NCI-H1417 treated with DMSO at 0.1 percent for 48 hours (cell line): ENCODE data around the gene ARMH3.

Experiments used
- DNase-seq: peaks from one replicate; lab custom pipeline; 2025; lab: John Stamatoyannopoulos, UW

Gene ARMH3

DNA sequence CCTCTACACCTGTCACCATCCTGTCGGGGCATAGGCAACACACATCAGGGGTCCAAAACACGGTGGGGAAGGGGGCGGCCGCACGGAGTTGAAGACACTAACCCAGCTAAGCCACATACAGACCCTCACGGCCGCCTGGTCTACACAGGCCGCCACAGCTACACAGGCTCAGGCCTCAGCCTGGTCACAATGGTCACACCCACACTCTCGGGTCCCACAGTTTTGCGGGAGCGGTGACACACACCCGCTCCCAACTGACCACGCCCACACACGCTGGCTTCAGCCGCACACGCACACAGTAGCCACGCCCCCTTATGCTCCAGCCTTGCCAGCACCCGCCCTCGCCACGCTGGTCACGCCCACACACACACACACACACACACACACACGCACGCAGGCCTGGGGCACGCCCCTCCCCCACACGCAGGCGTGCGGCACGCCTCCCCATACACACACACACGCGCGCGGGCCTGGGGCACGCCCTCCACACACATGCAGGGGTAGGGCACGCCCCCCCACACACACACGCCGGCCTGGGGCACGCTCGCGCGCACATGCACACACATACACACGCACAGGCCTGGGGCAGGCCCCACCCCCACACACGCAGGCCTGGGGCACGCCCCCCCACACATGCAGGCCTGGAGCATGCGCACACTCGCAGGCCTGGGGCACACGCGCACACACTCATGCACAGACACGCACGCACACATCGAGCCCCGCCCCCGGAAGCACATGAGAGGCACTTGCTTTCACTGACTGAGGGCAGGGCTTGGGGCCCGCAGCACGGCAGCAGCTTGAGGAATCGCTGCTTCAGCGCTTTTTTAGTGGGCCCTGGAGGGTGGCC, 225.4 kb downstream of the ARMH3 start:
- peak; percentile 16 for DNase-seq

DNA sequence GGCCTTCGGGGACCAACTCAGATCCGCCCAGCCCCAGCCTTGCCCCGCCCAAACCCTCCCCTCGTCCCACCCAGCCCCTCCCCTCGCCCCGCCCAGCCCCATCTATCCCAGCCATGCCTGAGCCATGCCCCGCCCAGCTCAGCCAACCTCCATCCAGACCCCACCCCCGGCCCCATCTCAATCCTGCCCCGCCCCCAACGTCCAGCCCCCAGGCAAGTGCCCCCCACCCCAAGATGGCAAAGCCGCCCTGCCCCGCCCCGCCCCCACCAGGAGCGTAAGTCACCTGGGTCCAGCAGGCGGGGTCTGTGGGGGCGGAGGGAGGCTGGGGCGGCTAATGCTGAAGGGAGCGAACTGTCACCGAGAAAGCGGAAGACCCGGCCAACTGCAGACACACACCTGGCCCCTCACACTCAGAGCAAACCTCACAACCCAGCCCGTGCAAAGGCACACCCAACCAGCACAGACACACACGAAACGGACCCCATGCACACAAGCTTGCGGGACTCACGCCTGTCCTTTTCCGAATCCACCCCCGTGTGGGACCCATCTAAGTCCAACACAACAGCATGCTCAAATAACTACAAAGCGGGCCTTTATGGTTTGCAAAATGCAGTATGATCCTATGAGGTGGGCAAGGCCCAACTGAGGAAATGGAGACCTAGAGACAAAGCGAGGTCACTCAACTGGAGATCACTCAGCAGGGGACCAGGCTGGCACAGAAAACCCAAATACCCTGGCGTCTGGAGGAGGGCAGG, 226.2 kb downstream of the ARMH3 start:
- no peak for DNase-seq

DNA sequence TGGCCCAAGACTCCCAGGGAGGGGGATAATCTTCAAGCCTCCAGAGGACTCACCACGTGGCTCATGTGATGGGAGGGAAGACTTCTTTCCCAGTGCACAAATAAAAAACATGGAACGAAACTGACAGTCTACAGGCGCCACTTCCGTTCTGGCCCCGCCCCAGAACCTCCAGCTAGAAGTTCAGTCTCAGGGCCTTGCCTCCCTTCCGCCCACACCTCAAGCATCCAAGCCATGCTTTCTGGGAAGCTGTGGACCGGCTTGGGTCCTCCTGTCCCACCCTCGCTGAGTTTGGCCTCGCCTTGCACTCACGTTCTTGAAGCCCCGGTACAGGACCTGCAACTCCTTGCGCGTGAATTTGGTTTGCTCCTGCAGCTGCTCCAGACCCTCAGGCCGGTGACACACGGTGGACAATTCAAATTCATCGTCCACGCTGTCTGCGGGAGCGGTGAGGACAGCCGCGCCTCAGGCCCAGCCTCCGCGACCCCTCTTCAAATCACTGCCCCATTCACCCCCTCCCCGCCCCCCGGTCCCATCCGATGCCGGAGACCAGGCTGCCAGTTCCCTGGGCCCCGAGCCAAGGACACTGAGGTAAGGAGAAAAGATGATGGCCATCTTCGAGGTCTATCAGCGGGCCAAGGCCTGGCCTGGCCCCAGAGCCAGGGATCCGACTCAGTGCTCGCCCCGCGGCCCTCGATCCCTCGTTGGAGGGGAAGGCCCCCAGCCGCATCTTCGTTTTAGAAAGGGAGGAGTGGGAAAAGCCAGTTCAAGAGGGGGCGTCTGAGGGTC, 227.0 kb downstream of the ARMH3 start:
- no peak for DNase-seq

DNA sequence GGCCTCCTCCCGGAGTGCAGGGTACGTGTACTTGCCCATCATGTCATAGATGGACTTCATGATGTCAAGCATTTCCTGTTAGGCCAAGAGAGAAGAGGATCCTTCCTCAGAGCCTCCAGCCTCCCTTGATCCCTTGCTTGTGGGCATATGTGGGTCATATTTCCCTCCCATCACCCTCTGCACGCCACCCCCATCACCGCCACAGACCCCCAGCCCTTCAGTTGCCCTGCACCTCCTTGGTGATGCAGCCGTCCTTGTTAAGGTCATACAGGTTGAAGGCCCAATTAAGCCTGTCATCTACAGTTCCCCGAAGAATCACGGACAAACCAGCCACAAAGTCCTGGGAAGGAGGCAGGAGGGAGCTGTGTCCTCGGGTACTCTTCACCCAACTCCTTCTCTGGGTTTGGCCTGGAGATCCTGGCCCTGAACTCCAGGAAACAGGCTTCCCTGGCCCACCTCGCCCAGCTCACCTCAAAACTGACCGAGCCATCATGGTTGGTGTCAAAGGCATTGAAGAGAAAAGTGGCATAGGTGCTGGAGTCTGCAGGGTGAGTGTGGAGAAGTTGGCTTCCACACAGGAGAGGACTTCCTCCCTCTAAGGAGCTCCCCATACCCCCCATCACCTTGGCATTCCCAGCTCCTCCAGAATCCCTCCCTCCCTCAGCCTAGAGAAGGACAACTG, 227.9 kb downstream of the ARMH3 start:
- DNase-seq, result no peak

DNA sequence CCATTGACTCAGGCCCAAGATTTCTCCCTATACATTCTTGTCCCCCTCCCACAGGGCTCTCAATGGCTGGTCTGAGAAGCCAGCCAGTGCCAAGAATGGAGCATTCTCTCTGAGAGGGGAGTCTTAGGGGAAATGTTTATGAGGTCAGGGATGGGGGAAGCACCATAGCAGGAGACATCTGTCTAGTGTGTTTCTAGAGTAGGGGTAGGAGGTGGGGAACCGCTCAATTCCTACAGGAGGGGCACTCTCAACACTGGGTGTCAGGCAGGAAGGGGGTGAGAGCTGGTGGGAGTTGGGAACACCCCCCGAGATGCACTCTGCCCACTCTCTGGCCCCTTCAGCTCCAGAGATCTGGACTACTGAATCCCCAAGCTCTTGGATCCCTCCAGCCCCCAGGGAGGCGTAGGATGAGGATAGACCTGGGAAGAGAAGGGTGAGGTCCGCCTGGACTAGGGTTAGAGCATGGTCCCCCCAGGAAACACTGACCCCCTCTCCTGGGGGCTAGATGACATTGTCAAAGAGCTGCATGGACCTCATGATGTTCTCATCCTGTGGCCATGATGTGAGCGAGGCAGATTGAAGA, 229.0 kb downstream of the ARMH3 start:
- DNase-seq, result no peak

DNA sequence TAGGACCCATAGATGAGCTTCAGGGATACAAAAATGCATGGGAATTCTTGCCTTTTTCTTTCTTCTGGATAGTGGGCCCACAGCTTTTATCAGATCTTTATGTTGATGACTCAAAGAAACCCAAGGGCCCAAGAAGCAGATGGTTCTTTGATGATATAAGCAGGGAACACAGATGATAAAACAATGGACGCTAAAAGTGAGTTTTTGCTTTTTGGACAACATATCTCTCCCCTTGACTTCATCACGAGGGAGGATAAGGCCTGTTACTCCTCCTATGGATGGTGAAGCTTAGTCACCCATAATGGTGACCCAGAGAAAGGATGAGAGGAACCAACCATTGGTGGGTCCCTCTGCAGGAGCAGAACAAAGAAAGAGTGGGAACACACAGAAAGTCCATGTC, 231.2 kb downstream of the ARMH3 start:
- no peak for DNase-seq

DNA sequence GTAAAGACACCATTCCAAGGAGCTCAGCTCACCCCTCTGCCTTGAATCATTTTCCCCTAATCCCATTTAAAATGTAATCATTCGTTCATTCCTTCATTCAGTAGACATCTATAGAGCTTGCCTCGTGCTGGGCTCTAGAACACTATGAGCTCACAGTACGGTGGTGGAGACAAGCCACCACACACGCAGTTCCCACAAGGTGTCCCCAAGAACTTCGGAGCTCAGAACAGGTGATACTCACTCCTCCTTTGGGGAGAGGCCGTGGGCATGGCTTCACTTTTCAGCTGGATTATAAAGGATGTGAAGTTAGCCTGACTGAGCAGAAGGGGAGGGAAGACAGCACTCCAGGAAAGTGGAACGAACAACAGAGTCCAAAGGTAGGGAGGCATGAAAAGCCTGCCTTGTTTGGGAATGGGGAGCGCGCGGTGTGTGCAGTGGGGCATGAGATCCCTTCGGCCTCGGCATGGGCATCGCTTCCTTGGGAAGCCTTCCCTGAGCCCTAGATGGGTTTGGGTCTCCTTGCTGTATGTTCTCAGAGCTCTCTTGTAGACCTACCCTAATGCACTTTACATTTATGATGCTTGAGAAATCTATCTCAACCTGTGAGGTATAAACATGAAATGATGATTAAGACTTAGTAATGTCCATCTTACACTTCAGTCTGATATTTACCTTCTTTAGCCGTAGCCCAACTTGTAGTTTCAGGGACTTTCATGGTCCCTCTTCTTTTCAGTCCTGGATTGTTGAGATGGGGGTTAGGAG, 236.9 kb downstream of the ARMH3 start:
- no peak for DNase-seq

DNA sequence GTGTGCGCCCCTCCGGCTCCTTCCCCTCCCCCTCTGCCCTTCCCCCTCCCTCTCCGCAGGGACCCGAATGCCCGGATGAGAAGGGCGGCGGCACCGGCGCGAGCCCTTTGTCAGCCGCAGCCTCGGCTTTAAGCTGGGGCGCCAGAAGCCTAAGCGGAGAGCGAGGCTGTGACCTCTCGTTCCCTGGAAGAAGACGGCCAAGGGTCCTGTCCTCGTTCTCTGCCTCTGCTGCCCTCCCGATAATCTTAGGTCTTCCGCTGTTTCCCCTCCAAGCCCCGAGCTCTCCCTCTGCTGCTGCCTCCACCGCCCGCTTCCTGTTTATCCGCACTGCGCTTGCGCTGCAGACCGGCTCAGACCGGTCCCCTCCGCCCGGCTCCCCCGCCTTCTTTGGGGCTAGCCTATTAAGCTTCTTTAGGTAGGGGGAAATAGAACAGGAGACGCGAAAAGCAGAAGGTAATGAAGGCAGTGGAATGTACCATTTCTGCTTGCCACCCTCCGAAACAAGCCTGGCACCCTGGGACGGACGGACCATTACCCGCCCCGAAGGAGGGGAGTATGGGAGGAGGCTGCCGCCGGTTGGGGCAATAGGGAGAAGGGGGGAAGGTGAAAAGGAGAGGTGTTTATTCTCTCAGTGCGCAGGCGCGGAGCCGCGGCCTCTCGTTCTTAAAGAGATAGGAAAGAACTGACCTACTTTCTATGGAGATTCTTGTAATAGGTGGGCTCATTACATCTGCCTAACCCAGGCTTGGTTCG, 237.7 kb downstream of the ARMH3 start, which contains the start of gene OGA:
Gene OGA (minus strand): TSS at position 326 of the 753 bp plus-strand sequence. CDS start 422 bp downstream, outside the sequence.
- DNase-seq, result peak; percentile 89

DNA sequence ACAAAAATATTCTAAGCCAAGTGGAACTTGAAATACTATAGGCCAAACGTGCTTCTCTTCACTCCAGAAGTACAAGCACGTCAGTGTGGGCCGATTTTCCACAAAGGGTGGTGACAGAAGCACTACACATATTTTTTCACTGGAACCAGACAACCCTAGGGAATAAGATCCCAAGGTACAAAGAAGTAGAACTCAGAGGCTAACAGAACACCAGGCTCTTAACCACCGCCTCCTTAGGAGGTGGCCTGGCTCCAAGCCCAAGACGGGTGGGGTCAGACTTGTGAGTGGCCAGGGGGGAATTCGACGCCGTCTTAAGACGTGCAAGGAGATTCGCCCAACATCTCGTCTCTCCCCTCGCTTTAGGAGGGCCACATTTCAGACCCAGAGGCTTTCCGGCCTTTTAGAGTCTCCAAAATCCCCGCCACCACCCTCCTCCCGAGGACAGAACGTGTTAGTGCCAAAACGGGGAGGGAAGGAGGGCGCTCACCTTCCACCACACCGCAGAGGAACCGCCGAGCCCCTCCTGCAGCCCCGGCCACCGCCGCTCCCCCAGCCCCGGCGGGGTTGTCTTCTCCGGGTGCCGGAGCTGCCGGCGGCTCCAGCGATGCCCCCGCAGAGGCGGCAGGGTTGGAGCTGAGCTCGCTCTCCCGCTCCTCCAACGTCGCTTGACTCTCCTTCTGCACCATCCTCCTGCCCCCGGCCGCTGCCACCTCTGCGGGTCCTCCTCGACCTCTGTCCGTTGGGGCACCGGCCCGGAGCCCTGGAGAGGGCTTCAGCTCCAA, 238.4 kb downstream of the ARMH3 start:
- no peak for DNase-seq

DNA sequence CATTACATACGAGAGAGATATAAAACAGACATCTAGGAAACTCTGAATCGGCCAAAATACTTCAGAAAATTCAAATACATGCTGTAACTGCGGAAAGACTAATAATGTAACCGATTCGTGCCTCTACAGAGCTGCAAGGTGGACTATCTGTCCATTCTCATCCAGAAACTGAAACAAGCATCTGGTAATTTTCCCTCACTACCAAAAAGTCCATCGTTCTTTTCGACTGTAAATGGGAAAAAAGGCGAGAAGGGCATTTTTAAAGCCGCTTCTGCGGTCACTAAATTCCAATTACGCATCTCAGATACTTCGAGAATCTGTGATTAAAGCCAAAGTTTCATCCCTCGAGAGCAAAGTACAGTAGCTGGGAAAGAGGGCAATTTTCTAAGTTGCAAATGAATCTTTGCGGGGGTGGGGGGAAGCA, 239.0 kb downstream of the ARMH3 start:
- no peak for DNase-seq

DNA sequence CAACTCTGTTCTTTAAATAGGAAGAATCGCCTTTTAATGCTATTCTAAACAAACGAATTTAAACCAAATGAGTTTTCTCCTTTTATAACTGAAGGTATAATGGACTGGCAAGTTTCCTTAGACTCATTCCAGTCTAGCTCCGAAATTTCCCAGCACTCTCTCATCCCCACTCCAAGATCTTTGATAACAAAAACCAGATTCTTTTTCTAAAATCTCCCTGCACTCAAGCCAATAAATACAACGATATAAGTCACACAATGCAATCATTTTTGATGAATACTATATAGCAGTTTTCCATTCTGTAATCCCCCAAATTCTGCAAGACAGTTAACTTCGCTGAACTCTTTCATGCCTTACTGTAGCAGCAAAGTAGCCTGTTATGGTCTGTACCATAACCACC, 239.6 kb downstream of the ARMH3 start:
- no peak for DNase-seq

DNA sequence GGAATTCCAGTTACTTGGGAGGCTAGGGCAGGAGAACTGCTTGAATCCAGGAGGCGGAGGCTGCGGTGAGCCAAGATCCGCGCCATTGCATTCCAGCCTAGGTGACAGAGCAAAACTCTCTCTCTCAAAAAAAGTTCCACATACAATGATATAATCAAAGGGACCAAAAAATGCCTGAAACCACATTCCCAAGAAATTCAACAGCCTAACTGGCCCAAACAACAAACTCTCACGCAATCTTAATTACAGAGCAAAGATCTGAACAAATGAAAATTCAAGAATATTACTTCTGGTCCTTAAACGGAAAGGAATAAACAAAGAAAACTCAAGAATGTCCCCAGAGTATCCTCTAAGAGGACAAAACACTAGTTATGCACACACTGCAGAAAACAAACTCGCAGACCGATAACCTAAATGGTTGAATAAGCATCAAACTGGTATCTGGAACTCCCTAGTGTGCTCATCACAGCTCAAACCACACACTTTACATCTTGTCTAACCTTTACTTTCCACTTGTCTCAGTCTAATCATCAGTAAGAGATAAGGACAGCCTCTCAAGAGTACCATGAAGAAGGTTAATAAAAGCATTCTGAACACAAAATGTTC, 241.4 kb downstream of the ARMH3 start:
- DNase-seq, result no peak

DNA sequence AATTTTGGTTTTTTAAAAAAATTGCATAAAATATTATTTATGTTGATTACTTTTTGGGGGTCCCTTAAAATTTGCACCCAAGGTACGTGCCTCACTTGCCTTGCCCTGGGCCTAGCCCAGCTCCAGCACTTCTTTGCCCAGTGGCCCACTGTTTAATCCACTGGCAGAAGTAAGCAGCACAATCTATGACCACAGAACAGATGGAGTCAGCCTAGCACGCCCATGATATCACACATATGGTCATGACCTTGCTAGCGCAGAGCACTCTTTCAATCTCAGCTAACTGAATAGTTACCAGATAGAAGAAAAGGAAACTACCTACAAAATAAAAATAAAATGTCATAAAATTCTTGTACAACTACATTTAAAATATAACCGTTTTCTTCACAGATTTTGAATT, 243.4 kb downstream of the ARMH3 start:
- no peak for DNase-seq

DNA sequence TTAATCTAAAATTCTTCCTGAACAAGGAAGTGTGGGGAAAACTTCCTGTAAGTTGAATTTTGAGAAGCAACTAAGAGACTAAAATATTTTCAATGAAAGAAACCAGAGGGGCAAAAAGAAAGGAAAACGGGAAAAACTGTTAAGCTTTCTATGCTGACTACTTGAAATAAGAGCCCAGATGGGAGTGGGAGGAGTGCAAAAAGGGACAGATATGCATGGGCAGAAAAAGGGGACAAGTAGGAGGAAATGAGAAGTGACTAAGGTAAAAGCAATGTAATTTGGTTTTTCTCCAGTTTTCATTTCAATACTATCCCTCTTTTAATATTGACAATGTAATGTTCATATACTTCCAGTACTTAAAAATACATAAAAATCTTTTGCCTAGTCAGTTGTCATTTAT, 248.8 kb downstream of the ARMH3 start:
- no peak for DNase-seq

DNA sequence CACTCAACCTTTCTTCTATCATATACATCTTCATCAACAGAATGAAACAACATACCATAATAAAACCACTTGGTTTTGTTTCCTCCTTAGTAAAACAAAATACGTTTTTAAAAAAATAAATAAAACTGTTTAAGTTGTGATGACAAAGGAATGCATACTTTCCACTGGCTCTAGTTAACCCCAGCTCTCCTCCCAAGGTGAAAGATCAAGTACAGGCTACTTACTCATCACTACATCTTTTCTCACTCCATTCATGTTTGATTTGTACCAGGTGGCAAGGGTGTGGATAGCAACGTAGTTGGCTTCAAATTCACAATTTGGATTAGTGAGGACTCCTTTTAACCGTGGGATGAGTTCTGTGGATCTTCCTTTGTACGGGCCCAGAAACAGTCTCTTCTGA, 252.5 kb downstream of the ARMH3 start:
- no peak for DNase-seq

DNA sequence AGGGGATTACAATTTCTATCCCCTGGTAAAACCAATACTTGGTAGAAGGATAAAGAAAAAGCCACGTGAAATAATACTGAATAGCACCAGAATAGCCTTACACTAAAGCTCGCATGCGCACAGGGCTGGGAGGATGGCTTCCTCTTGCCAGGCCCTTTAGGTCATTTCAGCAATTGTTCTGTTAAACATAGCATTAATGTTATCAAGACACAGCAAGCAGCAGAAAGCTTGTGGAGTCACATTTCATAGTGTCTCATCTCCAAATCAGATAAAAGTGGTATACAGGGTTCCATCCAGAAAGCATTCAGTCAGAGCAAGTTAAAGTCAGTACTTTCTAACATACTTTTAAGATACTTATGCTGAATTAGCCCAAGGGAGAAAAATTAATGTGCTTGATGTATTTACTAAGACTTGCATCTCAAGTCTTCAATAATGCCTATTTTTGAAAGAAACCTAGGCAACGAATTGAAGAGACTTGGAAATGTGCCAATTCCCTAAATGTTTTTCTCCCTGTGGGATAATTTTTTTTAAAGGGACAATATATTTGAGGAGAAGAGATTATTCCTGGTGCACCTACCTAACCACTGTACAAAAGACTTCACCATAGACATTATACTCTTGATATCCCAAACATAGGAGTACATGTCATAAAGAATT, 258.4 kb downstream of the ARMH3 start:
- DNase-seq, result no peak
